ENCODE results near the gene FUOM.
"Not testable (repeated sequence)": the region's sequence is repeated elsewhere in the genome, so short reads cannot be mapped to it uniquely, and the experiment has no call there.

The FUOM gene

DNA sequence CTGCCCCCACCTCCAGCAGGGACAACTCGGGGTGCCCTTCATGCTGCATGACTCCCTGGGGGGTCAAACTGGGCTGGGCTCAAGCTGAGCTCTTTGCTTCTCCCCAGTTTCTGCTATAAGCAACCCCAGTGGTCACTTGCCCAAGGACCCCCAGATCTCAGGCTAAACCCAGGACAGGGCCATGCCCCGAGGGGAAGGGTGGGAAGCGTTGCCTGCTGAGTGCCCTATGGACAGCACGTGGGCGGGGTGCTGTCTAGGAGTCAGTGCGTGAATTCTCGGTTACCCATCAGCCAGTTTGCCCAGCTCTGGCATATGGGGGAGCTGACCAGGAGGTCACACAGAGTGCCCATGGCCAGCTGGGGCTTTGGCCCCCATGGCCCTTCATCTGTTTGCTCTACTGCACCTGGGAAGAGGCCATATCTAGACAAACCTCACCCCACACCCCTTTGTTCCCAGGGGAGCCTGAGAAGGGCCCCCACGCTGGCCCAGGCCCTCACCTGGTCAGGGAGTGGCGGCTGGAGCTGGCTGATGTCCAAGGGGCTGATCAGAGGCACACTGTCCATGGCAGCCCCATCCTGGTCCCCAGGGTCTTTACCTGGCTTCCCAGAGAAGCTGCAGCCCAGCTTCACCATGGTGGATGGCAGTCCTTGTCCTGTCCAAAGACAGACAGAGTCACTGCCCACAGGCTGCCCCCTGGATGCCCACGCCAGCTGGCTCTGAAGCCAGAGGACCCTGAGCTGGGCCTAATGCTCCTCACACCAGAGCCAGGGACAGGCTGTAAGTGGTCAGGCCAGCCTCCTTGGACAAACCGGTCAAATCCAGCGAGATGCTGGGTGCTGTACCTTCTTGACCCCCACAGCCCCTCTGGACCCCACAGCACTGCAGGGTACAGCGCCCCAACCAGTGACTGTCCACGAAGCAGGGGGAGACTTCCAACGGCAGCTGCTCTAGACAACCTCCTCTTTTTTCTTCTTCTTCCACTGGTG, 29.2 kb downstream of the FUOM start:
- DNase-seq = no peak

DNA sequence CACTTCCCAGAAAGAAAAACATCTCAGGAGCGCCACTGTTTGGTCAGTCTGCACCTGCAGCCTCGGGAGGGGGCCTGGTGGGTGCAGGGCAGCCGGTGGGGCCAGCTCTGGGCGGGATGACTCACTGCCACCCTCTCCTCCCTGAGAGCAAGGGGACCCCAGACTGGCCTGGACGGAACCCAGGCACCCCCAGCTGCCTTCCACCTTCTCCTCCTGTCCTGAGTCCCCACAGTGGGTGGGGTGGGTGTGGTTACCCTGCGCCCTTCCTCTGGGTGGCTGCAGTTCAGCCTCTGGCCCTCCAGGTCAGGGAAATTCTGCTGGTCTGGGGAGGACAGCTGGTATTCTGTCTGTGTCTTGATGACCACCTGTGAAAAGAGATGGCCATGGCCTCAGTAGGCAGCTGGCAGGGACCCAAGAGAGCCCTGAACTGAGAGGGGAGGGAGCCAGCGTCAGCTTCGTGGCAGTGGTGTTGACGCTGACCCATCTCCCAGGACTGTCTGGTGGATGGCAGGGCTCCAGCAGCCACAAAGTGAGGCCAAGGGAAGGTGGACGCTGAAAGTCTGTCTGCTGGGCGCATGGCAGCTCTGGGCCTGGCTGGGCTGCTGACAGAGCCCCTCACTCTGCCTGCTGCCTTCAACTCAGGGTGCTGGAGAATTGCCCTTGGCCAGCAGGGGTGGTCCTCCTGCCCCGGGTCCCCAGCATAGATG, 30.0 kb downstream of the FUOM start:
- no peak for DNase-seq

DNA sequence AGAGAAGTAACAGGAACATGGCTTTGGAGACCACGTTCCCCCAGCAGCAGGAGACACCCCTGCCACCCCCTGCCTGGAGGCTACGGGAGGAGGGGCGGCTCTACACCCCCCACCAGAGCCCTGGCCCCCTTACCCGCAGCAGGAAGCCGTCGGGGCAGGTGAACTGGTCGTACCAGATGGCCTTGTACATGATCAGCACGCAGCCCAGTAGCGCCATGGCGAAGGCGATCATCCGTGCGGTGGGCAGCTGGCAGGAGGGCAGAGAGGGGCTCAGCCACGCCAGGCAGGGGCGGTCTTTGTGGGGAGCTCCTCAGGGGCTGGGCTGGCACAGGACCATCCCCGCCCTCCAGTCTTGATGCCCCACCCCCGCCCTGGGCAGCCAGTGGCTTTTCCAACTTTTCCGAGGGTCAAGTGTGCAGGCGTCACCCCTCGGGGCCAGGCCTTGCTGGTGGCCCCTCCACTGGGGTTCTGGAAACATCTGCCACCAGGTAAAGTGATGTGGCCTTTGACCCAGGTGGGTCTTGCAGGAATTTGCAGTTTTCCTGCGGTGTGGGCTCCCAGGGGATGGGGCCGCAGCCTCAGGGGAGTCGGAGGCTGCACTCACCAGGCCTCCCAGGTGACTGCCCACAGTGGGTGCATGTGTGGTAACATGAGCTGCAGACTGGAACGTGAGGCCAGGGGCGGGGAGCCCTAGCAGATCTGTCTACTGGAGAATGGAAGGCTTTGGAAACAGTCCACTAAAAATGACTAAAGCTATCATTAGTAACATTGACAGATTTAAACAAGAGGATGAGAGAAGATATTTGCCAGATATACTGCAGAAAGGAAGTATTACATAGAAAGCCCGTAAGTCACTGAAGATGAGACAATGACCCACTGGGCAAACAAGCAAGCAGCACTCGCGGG, 30.8 kb downstream of the FUOM start:
- no peak for DNase-seq

DNA sequence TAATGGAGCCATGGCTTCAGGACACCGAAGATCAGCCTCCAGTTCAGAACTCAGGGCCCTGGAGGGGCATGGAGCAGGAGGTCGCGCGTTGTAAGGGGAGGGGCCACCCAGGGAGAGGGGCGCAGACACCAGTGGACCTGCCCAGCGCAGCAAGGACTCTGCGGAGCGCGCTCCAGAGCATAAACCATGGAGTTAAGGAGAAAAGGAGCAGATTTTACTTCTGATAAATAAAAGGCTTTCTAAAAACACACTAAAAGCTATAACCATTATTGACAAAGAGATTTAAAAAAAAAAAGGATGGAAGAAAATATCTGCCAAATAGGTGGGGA, 31.6 kb downstream of the FUOM start:
- no peak for DNase-seq

DNA sequence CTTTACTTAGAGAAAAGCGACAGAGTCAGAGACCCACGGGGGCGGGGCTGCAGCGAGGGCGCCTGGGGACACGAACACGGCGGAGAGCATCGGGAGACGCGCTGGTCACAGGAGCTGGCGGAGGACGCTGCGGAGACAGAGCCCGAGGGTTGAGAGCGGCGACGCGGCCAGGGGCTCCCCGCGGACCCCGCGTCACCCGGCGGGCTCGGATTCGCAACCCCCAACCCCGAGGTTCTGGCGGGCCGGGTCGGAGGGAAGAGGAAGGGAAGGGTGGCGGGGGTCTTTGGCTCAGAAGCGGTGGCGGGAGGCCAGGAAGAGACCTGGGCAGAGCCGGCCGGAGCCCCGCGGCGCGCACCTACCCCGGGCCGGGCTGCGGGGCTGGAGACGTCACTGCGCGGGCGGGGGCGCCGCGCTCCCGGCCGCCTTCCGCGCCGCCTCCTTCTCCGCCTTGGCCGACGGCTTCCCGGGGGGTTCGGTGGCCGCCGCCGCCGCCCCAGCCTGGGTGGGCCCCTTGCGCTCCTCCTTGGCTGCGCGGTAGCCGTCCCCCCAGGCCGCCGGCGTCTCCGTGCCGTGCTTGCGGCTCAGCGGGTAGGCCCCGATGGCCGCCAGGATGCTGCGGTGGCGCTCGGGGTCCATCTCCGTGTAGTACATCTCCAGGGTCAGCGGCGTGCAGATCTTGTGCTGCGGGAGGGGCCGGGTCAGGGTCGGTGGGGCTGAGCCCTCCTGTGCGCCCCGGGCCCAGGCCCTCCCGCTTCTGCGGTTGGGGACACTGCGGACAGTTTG, 32.2 kb downstream of the FUOM start:
- no peak for DNase-seq

DNA sequence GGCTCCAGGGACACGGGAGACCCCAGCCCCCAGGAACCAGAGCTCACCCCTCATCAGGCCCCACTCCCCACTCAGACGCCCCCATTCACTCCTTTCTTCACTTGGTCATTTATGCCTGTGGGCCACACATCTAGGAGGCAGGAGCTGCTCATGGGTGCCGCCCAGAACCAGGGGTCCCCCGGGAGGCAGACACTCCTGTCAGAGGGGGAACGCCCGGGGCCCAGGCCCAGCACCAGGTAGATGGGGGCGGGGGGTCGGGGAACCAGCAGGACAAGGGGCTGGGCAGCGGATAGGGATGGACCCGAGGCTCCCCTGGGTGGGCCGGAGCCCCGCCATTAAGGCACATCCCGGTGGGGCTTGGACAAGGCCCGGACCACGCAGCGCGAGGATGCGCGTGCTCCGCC, 33.0 kb downstream of the FUOM start:
- DNase-seq = no peak

DNA sequence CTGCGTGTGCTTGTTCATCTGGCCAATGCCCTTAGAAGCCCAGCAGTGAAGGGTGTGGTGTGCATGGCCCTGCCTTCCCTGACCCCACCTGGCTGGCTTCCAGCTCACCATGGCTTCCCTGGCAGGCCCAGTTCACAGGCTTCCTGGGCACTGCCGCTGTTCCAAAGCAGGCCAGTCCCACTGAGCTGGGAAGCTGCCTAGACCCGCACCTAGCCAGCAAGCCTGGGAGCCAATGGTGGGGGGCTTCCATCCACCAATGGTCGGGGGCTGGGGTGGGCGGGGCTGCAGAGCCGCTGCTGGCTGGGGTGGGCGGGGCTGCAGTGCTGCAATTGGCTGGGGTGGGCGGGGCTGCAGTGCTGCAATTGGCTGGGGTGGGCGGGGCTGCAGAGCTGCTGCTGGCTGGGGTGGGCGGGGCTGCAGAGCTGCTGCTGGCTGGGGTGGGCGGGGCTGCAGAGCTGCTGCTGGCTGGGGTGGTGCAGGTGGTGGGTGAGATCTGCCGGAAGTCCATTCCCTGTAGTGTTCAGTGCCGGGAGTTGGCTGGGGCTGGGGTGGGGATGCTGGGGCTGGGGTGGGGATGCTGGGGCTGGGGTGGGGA, 33.5 kb downstream of the FUOM start:
- peak; percentile 83 for DNase-seq

DNA sequence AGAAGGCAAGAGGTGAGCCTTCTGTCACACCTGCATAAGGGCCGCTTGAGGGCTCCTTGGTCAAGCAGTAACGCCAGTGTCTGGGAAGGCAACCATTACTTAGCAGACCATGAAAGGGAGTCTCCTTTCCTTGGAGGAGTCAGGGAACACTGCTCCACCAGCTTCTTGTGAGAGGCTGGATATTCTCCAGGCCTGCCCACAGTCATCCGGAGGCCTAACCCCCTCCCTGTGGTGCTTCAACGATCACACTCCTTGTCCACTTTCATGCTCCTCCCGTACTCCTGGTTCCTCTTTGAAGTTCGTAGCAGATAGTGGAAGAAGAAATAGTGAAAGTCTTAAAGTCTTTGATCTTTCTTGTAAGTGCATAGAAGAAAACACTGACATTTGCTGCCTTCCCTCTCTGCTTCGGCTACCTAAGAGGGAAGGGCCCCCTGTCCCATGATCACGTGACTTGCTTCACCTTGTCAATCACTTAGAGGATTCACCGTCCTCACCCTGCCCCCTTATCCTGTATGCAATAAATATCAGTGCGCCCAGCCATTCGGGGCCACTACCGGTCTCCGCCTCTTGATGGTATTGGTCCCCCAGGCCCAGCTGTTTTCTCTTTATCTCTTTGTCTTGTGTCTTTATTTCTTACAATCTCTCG, 35.6 kb downstream of the FUOM start:
- not testable (repeated sequence) for DNase-seq

DNA sequence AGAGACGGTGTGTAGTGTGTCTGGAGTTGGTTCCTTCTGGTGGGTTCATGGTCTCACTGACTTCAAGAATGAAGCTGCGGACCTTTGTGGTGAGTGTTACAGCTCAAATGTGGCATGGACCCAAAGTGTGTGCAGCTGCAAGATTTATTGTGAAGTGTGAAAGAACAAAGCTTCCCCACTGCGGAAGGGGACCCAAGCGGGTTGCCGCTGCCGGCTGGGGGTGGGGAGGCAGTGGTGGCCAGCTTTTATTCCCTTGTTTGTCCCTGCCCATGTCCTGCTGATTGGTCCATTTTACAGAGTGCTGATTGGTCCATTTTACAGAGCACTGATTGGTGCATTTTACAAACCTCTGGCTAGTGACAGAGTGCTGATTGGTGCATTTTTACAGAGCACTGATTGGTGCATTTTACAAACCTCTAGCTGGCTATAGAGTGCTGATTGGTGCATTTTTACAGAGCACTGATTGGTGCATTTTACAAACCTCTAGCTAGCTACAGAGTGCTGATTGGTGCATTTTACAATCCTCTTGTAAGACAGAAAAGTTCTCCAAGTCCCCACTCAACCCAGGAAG, 36.9 kb downstream of the FUOM start:
- not testable (repeated sequence) for DNase-seq

DNA sequence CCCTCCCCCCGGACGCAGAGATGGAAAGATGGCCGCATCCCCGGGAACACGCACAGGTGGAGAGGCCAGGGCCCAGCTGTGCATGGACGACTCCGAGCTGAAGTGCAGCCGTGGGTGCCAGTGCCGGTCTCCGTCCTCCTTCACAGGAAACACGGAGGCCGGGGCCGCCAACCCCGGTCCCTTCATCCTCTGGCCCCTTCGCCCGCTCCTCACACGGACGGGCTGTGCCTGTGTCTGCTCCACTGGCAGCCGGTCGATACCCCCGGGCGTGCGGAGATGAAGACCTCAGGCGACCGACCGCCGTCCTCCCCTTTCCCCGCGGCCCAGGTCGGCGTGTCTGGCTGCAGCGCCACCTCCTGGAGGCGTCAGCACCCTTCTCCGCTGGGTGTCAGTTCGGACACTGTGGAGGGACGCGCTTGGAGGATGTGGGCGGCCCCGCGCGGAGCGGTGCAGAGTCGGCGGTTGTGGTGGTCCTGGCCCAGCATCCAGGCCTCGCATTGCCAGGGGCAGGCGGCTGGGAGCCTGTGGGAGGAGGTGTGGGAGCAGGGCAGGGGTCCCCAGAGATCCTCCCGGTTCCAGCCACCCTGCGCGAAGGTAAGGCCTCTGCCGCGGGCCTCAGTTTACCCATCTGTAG, 39.2 kb downstream of the FUOM start:
- peak; percentile 89 for DNase-seq

DNA sequence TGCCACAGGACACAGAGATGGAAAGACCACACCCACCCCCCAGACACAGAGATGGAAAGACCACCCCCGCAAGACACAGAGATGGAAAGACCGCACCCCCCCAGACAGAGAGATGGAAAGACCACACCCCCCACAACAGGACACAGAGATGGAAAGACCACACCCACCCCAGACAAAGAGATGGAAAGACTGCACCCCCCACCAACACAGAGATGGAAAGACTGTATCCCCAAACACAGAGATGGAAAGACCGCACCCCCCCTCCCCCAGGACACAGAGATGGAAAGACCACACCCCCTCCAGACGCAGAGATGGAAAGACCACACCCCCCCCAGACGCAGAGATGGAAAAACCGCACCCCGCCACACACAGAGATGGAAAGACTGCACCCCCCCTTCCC, 41.1 kb downstream of the FUOM start:
- DNase-seq = no peak

DNA sequence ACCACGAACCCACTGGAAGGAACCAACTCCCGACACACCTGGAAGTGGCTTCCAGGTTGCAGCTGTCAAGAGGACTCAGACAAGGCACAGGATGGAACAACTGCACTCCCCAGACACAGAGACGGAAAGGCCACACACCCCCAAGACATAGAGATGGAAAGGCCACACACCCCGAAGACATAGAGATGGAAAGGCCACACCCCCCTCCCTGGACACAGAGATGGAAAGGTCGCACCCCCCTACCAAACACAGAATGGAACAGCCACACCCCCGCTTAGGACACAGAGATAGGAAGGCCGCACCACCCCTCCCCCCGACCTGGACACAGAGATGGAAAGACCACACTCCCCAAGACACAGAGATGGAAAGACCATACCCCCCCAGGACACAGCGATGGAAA, 41.6 kb downstream of the FUOM start:
- no peak for DNase-seq

DNA sequence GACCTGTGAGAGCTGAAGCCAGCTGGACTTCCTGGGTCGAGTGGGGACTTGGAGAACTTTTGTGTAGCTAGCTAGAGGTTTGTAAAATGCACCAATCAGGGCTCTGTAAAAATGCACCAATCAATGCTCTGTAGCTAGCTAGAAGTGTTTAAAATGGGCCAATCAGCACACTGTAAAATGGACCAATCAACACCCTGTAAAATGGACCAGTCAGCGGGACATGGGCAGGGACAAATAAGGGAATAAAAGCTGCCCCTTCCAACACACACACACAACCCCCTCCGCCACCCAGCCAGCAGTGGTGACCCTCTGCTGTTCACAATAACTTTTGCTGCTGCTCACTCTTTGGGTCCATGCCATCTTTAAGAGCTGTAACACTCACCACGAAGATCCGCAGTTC, 42.0 kb downstream of the FUOM start:
- no peak for DNase-seq

DNA sequence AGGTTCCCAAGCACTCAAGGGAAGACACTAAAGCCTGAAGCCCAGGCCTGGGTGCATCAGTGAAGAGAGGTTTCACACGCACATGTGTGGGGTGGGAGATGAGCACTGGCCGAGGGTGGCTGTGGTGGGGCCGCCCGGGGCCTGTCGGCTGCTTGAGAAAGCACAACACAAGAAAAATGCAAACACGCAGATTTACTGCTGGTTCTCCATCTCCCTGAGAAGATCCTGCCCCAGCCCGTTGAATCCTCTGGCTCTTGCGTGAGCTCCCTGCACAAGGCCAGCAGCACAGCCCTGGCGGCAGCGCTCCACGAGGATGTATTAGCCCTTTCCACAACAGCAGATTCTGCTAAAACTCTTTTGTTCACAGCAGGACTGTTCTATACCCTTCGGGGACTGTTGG, 42.9 kb downstream of the FUOM start:
- DNase-seq = no peak

DNA sequence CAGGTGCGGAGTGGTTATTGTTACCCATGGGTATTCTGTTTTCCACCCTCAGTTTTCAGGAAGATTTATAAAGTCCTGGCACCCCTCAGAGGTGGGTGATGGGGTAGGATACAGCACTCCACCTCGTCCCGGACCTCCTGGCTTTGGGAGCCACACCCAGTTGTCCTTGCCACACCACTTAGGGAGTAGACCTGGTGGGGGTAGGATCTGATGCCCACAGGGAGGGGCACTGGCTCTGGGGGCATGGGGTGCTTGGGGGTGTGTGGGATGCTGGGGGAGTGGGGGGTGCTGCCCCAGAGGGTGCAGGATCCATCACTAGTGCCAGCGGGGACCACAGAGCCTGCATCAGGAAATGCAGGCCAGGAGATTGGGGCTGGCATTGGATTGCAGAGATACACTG, 44.6 kb downstream of the FUOM start:
- no peak for DNase-seq

DNA sequence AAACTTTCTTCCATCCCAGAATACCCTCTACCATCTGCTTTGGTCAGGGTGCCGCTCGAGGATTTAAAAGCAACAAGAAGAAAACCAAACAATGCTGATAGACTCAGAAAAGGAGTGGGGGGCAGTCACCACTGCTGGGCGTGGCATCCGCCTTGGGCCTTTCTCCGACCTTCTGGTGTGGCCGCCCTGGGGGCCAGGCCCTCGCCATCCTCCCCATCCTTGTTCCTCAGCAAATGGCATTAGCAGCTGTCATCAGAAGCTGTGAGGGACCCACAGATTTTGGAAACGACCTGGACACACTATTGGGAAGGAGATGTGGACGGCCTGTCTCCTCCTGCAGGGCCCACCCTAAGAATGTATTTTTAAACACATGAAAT, 45.1 kb downstream of the FUOM start:
- DNase-seq = no peak

DNA sequence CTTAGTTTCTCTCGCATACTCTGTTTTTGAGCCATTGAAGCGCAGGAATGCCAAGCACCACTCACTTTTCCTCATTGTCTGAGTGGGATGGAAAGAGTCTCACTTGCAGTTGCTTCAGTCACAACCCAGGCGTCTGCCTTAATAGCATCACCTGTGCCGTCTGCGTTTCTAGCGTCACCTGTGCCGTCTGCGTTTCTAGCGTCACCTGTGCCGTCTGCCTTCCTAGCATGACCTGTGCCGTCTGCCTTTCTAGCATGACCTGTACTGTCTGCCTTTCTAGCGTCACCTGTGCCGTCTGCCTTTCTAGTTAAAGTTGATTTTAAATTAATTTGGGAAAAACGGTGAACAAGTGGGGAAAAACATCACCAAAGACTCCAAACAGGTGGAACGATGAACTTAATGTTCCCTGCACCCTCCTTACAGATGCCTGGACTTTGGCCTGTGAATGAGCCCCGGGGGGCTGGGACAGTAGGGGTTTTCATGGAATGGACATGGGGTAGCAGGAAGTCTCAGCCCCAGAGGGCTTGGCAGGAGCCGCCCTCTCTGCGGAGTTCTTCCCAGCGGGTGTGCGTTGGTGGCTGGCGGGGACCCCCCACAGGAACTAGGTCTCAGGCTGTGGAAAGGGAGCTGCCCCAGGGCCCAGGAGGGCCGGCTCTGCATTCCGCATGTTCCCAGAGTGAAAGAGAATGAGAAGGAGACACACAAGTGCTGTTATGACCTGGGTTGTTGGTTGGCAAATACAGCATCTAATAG, 45.6 kb downstream of the FUOM start:
- no peak for DNase-seq

DNA sequence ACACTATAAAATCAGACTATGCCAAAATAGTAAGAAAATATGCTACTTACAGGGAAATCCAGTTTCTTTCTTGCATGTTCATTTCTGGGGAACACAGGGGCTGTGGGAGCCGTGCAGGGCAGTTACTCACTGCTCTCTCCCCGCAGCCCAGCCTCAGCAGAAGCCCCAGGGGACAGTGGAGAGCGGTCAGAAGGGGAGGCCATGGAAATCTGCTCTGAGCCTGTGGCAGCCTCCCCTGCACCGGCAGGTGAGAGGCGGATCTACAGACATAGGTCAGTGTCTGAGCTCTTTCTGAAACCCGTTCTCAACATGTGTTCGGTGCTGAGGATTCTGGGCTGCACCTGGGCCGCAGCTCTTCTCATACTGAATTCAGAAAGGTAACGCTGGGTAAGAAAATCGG, 46.2 kb downstream of the FUOM start:
- DNase-seq = no peak

DNA sequence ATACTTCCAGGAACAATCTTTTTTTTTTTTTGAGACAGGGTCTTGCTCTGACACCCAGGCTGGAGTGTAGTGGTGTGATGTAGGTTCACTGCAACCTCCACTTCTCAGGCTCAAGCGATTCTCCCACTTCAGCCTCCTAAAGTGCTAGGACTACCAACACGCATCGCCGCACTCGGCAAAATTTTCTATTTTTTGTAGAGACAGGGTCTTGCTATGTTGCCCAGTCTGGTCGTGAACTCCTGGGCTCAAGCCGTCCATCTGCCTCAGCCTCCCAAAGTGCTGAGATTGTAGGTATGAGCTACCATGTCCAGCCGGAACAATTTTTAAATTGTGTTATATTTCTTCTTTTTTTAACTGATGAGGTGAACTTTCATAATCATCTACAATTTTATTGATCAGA, 47.0 kb downstream of the FUOM start:
- DNase-seq = no peak

DNA sequence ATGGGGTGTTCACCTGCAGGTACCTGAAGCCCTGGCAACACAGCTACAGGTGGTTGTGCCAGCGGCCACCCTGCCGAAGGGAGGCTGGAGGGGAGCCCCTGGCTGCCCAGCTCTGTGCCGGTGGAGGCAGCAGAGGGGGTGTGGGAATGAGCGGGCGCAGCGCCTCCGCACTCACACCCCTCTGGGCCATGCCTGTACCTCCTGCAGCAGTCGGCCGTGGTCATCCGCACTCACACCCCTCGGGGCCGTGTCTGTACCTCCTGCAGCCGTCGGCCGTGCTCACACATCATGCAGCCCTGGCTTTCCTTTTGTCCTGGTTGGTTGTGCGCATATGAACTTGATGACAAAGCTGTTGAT, 47.4 kb downstream of the FUOM start:
- no peak for DNase-seq

Data from activated effector memory CD4-positive, alpha-beta T cell treated with anti-CD3 and anti-CD28 coated beads, Interleukin-2, amount 50 U/mL, for 16 hours (primary cell).